Spleen (tissue), 7 donors: ENCODE results near the gene TREX2.

Source experiments
- CTCF ChIP-seq, 11 experiments: fragments of 200-600 bp in 7 of 11; fragments of 450-650 bp in 4 of 11; sonication (generic) in 4 of 11; IDR thresholded peaks in 8 of 11; conservative IDR thresholded peaks in 3 of 11; 1 replicate in 7 of 11; 2 replicates in 4 of 11; pipeline versions ENCODE4 v1.4.0 to v1.8.0; 2016 to 2021; ENCODE audit warnings: antibody characterized with exemption in 11 of 11, inconsistent platforms in 4 of 11, mild to moderate bottlenecking in 1 of 11
- POLR2AphosphoS5 ChIP-seq, 3 donors: sonication (generic); formaldehyde crosslinking; IDR thresholded peaks; one replicate each; pipeline ENCODE4 v1.5.1; 2017; ENCODE audit warnings: antibody characterized with exemption in 3 of 3
- donor health status: DM: no; HTN: no; CAD: no; lungs with moderate emphysema.
- donor health status: DM: no; HTN: no; CAD: no.
- donor health status: DM: no; HTN: no; CAD: no.

GRCh38 chrX:153491351-153491914, 45.6 kb upstream of the TREX2 start:
- TF ChIP-seq CTCF (IDR thresholded peaks at IDR 0.05 in 8 of 11, conservative IDR thresholded peaks at IDR 0.05 in 3 of 11) (no peak), POLR2AphosphoS5 (IDR thresholded peaks at IDR 0.05) (no peak)
